HG03469 (cell line): Measurements from ENCODE around the gene THEM5.

Experiments used
- ATAC-seq: cut with Tn5 transposase; IDR thresholded peaks from one replicate; pipeline ENCODE4 v1.9.1; 2021; ENCODE audit warnings: mild to moderate bottlenecking, moderate library complexity, moderate number of reproducible peaks; ENCODE audit not compliant: unreplicated experiment

THEM5 gene

GRCh38 chr1:151840421-151840820 is 13.1 kb downstream of the THEM5 start:
- ATAC-seq, result no peak

- no peak for ATAC-seq
These were observed 13.8 kb downstream of the THEM5 start, which contains the start of gene C2CD4D for GRCh38 chr1:151839457-151840403. Gene C2CD4D, minus strand, starts transcription at chr1:151839820. Its CDS starts 831 bp downstream, at chr1:151838989.

- no peak for ATAC-seq
These were observed 14.5 kb downstream of the THEM5 start for GRCh38 chr1:151839082-151839412.

GRCh38 chr1:151838222-151839081 is 15.1 kb downstream of the THEM5 start:
- no peak for ATAC-seq

GRCh38 chr1:151837884-151838221 is 15.7 kb downstream of the THEM5 start:
- no peak for ATAC-seq

GRCh38 chr1:151837197-151837596 is 16.3 kb downstream of the THEM5 start:
- ATAC-seq, result no peak

- ATAC-seq, result no peak
These were observed 17.9 kb downstream of the THEM5 start for GRCh38 chr1:151835596-151835995.

- no peak for ATAC-seq
These were observed 19.3 kb downstream of the THEM5 start for GRCh38 chr1:151834239-151834638.

GRCh38 chr1:151833172-151833900 is 20.2 kb downstream of the THEM5 start:
- no peak for ATAC-seq

- no peak for ATAC-seq
These were observed 21.1 kb downstream of the THEM5 start for GRCh38 chr1:151832318-151832980.

GRCh38 chr1:151831605-151832004 is 21.9 kb downstream of the THEM5 start, which contains the start of gene RORC:
Gene RORC, minus strand, starts transcription at chr1:151831802. Its CDS starts 38 bp downstream, at chr1:151831764.
- no peak for ATAC-seq

GRCh38 chr1:151831256-151831591 is 22.3 kb downstream of the THEM5 start:
- no peak for ATAC-seq

- ATAC-seq, result no peak
These were observed 23.5 kb downstream of the THEM5 start for GRCh38 chr1:151830055-151830454.

GRCh38 chr1:151829352-151830046 is 24.0 kb downstream of the THEM5 start:
- ATAC-seq, result no peak

- no peak for ATAC-seq
These were observed 24.6 kb downstream of the THEM5 start for GRCh38 chr1:151828921-151829320.

- no peak for ATAC-seq
These were observed 25.7 kb downstream of the THEM5 start for GRCh38 chr1:151827853-151828252.

GRCh38 chr1:151825751-151826660 is 27.5 kb downstream of the THEM5 start:
- no peak for ATAC-seq

- ATAC-seq, result no peak
These were observed 28.3 kb downstream of the THEM5 start for GRCh38 chr1:151825204-151825603.

GRCh38 chr1:151823175-151823574 is 30.3 kb downstream of the THEM5 start:
- ATAC-seq, result no peak
